D341Med (cell line): ENCODE results near the gene NDUFV2.
A peak's percentile ranks its signal among the peaks of the same experiment; 100 is the strongest.
"Not testable (repeated sequence)": the region's sequence is repeated elsewhere in the genome, so short reads cannot be mapped to it uniquely, and the experiment has no call there.

Source experiments
- DNase-seq: peaks from one replicate; pipeline ENCODE4 v3.0.0; 2012; ENCODE audit warnings: low spot score

Gene NDUFV2

DNA sequence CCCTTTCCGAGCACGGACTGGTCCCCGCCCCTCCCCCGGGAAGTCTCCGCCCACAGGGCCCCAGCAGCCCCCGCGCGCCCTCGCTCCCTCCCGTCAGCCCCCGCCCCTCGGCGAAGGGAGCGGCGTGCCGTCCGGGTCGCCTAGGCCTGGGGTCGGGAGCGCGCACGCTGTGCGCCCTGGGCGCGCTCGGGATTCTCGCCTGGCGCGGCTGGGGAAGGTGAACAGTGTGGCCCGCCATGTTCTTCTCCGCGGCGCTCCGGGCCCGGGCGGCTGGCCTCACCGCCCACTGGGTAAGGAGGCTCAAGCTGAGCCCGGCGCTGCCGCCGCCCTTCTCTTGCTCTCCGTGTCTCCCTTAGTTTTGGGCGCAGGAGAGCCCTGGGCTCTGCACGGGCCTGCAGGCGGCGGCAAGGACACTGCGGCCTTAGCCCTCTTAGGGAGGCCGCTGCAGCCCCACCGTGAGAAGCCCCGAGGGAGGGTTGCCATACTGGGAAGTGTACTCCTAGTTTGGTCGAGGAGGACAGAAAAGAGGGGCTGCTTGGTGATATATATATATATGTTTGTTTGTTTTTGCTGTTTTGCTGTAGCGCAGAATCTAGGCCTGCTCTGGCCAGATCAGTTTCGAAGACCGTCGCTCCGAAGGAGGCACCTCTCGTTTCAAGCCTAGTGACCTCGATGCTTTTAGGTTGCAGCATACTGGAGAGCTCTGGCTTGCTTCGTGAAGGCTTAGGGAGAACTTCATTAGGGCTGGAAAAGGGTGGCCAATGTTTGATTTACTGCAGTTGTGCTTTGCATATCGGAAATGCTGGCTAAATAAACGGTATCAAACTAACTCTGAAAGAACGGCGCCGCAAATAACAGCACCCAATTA, at the start of gene NDUFV2:
Gene NDUFV2 (plus strand): TSS at position 192 of the 868 bp plus-strand sequence. CDS start 45 bp downstream, at position 237.
- DNase-seq = peak; percentile 100

DNA sequence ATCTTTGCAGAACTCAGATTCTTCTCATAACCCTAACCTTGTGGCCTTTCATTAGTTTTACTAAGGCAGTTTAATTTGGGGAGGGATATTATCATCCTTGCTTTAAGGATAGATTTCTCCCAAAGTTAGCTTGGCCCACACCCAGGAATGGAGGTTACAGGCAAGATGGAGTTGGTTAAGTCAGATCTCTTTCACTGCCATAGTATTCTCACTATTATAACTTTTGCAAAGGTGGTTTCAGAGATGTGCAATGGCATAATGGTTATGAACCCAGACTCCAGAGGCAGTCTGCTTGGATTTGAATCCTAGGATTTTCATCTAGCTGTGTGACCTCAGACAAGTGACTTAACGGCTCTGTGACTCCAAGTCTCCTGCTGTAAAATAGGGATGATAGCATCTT, 48.7 kb upstream of the NDUFV2 start:
- no peak for DNase-seq

- no peak for DNase-seq
These were observed 47.3 kb upstream of the NDUFV2 start for GRCh38 chr18:9055185-9055584.

GRCh38 chr18:9055626-9056025, 46.9 kb upstream of the NDUFV2 start:
- no peak for DNase-seq

DNA sequence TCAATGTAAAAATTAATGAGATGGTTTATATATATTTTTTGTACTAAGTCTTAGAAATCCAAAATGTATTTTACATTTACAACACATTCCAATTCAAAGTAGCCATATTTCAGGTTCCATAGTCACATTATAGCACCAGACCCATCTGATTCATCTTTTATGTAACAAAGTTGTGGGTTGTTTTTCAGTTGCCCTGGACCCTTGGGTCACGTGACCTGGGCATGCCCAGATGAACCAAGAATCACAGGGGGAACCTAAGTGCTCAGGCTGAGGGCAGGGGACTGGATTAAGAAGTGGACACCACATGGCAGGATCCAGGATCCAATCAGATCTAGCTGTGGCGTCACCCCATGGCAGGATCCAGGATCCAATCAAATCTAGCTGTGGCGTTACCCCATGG, 44.9 kb upstream of the NDUFV2 start:
- DNase-seq = no peak

- DNase-seq = no peak
These were observed 44.1 kb upstream of the NDUFV2 start for GRCh38 chr18:9058406-9058805.

DNA sequence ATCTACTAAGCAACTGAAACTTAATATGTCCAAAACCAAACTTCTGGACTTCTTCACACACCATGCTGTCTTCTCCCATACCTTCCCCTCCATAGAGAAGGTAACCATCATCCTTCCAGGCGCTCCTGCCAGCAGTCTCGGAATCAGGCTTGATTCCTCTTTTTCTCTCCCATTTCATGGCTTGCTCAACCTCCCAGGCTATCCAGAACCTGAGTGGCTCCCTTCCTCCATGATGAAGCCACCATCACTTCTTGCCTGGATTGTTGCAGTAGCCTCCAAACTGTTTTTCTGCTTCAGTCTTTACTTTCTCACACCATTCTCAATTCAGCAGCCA, 40.1 kb upstream of the NDUFV2 start:
- no peak for DNase-seq

DNA sequence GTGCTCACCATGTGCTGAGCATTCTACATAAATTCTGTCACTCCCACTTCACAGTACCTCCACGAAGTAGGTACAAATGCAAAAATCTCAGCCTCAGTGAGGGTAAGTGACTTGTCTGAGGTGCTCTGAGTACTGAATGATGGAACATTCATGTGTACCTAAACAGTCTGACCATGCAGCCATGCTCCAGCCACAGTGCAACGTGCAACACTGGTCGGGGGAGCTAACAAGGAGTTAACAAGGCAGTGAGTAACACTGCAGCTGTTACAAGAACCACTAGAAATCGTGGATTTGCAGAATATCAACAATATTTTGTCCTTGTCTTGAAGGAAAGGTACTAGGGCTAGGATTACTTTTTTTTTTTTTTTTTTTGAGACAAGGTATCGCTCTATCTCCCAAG, 36.6 kb upstream of the NDUFV2 start:
- no peak for DNase-seq

GRCh38 chr18:9066358-9066757, 36.1 kb upstream of the NDUFV2 start:
- DNase-seq = no peak

DNA sequence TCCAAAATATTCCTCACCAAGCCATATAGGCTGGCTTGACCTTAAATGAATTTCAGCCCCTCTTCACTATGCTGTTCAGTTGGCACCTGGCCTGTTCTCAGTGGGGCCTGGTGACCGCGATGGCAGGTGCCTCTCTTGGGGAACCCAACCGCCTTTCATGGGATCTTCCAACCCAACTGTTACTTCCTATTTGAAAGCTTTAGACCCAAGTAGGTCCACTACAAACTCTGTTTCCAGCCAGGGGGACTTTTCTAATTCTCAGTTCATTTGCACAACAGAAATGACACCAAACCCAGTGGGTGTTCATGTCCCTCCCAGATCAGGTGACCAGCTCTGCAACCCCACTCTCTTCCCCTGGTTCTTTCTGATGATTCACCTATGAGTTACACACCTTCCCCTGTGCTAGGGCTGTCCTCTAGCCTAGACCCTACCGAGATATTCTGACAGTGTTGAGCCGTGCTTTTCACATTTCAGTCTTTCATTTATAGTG, 35.6 kb upstream of the NDUFV2 start:
- no peak for DNase-seq

DNA sequence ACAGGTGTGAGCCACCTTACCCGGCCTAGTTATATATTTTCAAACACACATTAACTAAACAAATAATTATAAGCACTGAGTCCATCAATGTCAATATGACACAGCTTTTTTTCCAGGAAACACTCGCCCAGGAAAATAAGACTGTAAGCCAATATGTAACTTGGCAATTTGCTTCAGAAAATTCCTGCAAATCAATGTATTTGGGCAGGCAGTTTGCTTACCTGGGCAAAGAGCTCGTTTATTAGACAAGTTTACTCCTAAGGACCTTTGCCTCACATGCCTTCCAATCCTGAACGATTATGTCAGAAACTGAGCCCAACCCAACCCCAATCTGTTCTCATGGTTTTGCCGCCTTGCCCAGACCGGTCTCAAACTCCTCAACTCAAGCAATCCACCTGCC, 34.7 kb upstream of the NDUFV2 start:
- DNase-seq = no peak

DNA sequence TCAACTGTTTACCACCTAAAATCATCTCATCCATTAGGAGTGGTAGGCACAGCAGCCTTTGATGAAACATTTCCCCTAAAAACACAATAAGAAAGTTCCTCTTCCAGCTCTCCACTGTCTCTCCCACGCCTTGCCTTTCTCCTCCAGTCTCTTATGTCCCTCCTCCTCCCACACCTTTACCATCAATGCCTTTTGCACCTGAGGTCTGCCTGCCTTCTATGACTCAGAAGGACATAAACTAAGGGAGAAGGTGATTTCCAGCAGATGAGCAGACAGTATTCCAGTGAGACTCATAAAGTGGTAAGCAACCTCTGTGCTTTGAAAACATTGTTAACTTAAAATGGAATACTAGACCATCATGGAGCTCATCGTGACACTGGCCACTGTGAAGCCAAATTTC, 34.2 kb upstream of the NDUFV2 start:
- no peak for DNase-seq

GRCh38 chr18:9069601-9070000, 32.9 kb upstream of the NDUFV2 start:
- DNase-seq = no peak

DNA sequence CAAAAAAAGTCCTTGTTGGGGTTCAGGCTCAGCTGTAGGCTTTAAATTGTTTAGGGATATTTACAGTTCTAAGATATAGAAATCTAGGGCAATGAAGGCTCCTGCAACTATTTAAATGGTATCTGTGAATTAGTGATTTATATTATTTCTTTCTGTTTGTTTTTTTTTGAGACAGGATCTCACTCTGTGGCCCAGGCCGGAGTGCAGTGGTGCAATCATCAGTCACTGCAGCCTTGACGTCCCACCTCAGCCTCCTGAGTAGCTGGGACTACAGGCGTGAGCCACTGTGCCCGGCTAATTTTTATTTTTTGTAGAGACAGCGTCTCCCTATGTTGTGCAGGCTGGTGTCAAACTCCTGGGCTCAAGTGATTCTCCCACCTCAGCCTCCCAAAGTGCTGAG, 32.3 kb upstream of the NDUFV2 start:
- DNase-seq = no peak

GRCh38 chr18:9079818-9080528, 22.5 kb upstream of the NDUFV2 start:
- no peak for DNase-seq

- DNase-seq = no peak
These were observed 20.6 kb upstream of the NDUFV2 start for GRCh38 chr18:9081940-9082339.

DNA sequence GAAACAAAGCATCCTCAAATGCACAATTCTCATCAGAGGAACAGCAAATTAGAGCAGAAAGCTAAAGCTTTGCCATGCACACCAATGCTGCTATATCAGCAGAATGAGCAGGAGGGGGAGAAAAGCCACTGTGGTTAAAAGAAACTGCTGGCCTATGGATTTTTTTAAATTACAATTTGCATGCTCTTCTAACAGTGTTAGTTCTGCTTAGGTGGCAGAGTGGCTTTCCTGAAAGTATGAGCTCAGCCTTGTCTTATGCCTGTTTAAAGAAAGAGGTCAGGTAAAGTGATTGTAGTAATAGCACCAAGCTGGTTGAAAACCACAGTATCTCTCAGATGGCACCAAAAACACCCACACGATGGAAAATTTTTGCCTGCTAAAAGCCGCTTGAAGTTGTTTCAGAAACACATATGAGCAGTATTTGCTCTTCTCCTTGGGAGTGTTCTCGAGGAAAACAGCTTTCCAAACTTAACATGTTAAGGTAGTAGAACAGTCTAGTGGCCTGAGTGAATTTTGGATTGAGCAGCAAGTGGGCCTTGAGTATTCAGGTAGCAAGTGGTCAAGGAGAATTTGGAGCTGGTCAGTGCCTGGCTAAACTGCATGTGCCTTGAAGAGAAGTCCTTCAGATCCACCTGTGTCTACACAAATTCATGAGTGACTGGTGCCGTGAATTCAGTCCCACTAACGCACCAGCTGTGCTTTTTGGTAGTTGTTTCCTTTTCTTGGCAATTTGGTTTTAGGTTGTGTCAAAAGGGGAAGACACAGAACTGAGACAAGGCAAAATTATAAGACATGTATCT, 19.6 kb upstream of the NDUFV2 start:
- no peak for DNase-seq

DNA sequence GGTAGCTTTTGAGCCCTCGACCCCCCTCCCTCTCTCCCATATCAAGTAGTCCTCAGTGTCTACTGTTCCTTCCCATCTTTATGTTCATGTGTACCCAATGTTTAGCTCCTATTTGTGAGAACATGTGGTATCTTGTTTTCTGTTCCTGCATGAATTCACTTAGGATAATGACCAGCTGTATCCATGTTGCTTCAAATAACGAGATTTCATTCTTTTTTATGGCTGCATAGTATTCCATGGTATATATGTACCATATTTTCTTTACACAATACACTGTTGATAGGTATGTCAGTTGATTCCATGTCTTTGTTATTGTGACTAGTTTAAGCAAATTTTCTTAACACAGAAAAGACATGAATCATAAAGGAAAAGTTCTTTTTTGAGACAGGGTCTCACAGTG, 16.5 kb upstream of the NDUFV2 start:
- DNase-seq = no peak

- no peak for DNase-seq
These were observed 15.9 kb upstream of the NDUFV2 start for GRCh38 chr18:9086624-9087023.

- DNase-seq = no peak
These were observed 15.4 kb upstream of the NDUFV2 start for GRCh38 chr18:9087144-9087543.

DNA sequence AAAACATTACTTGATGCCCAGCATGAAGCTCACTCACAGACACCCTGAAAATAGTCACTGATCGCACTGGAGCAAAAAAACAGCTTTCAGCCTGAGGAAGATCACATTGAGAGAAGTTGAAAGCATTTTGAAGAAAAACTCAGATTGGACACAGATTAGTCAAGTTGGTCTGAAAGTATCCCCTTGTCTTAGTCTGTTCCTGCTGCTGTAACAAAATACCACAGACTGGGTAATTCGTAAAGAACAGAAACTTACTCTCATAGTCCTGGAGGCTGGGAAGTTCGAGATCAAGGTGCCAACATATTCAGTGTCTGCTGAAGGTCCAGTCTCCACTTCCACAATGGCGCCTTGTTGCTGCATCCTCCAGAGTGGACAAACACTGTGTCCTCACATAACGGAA, 14.2 kb upstream of the NDUFV2 start:
- DNase-seq = no peak

- not testable (repeated sequence) for DNase-seq
These were observed 13.8 kb upstream of the NDUFV2 start for GRCh38 chr18:9088727-9089126.

- DNase-seq = no peak
These were observed 11.9 kb upstream of the NDUFV2 start for GRCh38 chr18:9090578-9090977.
